ENCODE results near the gene RNH1. TPM values are rescaled to one million over a fixed set of nuclear protein-coding genes. Genes with fewer than 3 reads are reported as not detected.

The RNH1 gene
- total RNA-seq, 4 donors from 2014 or later, result 191 to 259 (median 231) TPM

DNA sequence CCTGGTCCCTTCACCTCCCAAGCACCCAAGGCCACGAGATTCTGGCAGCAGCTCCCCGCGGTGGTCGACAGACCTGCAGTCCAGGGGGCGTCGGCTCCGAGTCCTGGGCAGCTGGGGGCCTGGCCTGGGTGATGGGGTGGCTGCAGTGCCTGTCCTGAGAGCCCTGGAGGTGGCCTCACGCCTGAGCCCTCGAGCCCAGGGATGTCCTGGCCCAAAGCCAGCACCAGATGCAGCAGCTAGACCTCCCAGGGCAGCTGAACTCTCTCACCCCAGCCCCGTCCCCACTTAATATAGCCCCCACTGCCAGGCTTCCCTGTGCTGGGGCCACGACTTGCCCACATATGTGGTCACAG is 46.9 kb upstream of the RNH1 start:
- WGBS, 2 donors, result 48 to 57% methylated on average over 9 of the region's 11 CpGs
- Histone ChIP-seq H3K27ac (no peak overlapping the region), H3K9me3 (no peaks in the 10 kb centered on the region), H3K36me3 (no peaks in the 10 kb centered on the region), H3K4me1 (peaks cover 13 to 23% of the 10 kb centered on the region in 2 donors), H3K27me3 (no peaks in the 10 kb centered on the region), H3K4me3 (replicated peaks in 1 of 3) (no peak overlapping the region)
- intact Hi-C loops (cut with DNase I), result loop anchor here (5.0 kb wide), 1 partner anchor 173 kb away; no protein-coding TSS in a partner anchor
- TF ChIP-seq, protein P1, sequence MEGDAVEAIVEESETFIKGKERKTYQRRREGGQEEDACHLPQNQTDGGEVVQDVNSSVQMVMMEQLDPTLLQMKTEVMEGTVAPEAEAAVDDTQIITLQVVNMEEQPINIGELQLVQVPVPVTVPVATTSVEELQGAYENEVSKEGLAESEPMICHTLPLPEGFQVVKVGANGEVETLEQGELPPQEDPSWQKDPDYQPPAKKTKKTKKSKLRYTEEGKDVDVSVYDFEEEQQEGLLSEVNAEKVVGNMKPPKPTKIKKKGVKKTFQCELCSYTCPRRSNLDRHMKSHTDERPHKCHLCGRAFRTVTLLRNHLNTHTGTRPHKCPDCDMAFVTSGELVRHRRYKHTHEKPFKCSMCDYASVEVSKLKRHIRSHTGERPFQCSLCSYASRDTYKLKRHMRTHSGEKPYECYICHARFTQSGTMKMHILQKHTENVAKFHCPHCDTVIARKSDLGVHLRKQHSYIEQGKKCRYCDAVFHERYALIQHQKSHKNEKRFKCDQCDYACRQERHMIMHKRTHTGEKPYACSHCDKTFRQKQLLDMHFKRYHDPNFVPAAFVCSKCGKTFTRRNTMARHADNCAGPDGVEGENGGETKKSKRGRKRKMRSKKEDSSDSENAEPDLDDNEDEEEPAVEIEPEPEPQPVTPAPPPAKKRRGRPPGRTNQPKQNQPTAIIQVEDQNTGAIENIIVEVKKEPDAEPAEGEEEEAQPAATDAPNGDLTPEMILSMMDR (IDR thresholded peaks at IDR 0.05), result no peak
- no peak for TF ChIP-seq POLR2A (IDR thresholded peaks at IDR 0.05)
- peak in 1 of 2 donors; percentile 28 for DNase-seq

DNA sequence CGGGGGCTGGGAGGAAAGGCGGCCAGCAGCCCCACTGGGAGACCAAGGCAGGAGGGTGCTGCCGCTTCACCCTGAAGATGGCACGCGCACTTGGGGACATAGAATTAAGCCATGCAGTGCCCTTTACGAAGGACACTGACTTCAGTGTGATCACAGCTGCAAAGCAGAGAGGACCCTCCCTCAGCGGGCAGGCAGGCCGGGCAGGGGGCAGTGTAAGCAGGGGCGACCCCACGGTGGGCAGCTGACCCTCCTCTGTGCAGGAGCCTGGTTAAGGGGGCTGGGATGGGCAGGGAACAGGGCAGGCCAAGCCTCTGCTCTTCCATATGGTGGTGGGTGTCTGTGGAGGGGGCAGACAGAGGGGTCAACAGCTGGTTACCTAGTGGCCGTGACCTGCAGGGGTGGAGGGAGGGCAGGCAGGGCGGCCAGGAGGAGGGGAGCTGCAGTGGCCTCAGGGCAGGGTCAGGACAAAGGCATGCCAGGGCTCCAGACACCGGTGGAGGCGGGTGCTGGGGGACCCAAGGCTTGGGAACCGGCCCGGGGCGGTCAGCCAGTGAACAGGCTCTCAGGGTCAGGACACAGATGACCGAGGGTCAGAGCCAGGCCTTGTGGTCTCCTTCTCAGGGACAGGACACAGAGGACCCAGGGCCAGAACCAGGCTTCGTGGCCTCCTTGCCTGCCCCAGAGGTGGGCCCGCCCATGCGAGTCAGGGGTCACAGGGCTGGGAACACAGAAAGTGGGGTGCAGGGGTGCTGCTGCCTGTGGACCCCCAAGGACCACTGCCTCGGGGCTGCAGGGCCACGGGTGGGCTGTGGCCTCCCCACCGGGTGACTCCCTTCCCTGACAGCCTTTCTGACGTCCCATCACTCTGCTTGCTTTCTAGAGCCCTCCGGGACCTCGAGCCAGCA is 46.3 kb upstream of the RNH1 start:
- Histone ChIP-seq H3K4me1 (peaks cover 13 to 23% of the 10 kb centered on the region in 2 donors), H3K36me3 (no peaks in the 10 kb centered on the region), H3K9me3 (no peaks in the 10 kb centered on the region), H3K4me3 (replicated peaks in 1 of 3) (no peak overlapping the region), H3K27ac (no peak overlapping the region), H3K27me3 (no peaks in the 10 kb centered on the region)
- TF ChIP-seq, protein P1 (IDR thresholded peaks at IDR 0.05), result no peak
- no peak for TF ChIP-seq POLR2A (IDR thresholded peaks at IDR 0.05)
- intact Hi-C loops (cut with DNase I), result loop anchor here (5.0 kb wide), 1 partner anchor 174 kb away; no protein-coding TSS in a partner anchor
- 82 to 88% methylated on average over 20 to 26 of the region's 27 CpGs for WGBS, 2 donors
- DNase-seq, result no peak

GRCh38 chr11:551596-551995 is 44.6 kb upstream of the RNH1 start:
- Histone ChIP-seq H3K9me3 (no peaks in the 10 kb centered on the region), H3K4me3 (replicated peaks in 1 of 3) (no peak overlapping the region), H3K4me1 (peaks cover 13 to 23% of the 10 kb centered on the region in 2 donors), H3K27me3 (no peaks in the 10 kb centered on the region), H3K36me3 (no peaks in the 10 kb centered on the region), H3K27ac (no peak overlapping the region)
- 85 to 96% methylated on average over 5 to 8 of the region's 12 CpGs for WGBS, 2 donors
- intact Hi-C loops (cut with DNase I), result loop anchor here (5.0 kb wide), 1 partner anchor 176 kb away; no protein-coding TSS in a partner anchor
- no peak for DNase-seq
- TF ChIP-seq POLR2A (IDR thresholded peaks at IDR 0.05), result no peak
- TF ChIP-seq, protein P1 (IDR thresholded peaks at IDR 0.05), result no peak

DNA sequence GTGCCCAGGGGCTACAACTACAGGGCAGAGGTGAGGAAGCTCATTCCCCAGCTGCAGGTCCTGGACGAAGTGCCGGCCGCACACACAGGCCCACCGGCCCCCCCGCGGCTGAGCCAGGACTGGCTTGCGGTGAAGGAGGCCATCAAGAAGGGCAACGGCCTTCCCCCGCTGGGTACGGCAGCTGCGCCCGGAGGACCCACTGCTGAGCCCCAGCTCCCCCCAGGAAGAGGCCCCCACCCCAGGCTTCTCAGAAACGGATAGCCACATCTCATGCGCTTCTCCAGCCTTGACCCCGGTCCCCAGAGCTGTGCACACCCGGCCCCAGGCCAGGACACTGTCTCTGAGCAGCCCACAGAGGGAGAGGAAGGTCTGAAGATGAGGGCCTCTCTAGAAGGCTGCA is 44.1 kb upstream of the RNH1 start:
- no peaks in the 10 kb centered on the region for H3K27me3 ChIP-seq

More for the DNA sequence above, 44.1 kb upstream of the RNH1 start:
- Histone ChIP-seq H3K9me3 (no peaks in the 10 kb centered on the region), H3K4me3 (replicated peaks in 1 of 3) (no peak overlapping the region), H3K36me3 (no peaks in the 10 kb centered on the region), H3K4me1 (peaks cover 13 to 21% of the 10 kb centered on the region in 2 donors), H3K27ac (no peak overlapping the region)
- no peak for TF ChIP-seq POLR2A (IDR thresholded peaks at IDR 0.05)
- TF ChIP-seq, protein P1 (IDR thresholded peaks at IDR 0.05), result no peak
- no peak for DNase-seq
- intact Hi-C loops (cut with DNase I), result loop anchor here (5.0 kb wide), 1 partner anchor 176 kb away; no protein-coding TSS in a partner anchor
- WGBS, 2 donors, result 95% methylated on average over 4 of the region's 16 CpGs; no CpG with 5 or more reads in 1 of the 2 donors

Data from thyroid gland (tissue), 4 donors.